ENCODE results near the gene DDAH1.

DDAH1 gene

GRCh38 chr1:85328713-85329397, 136.1 kb downstream of the DDAH1 start:
- DNase-seq (ENCODE audit: low spot score): no peak

GRCh38 chr1:85327759-85328158, 137.2 kb downstream of the DDAH1 start:
- no peak for DNase-seq (ENCODE audit: low spot score)

- no peak for DNase-seq (ENCODE audit: low spot score)
Observed at GRCh38 chr1:85326851-85327250, 138.1 kb downstream of the DDAH1 start.

- DNase-seq (ENCODE audit: low spot score): no peak
Observed at GRCh38 chr1:85326336-85326735, 138.6 kb downstream of the DDAH1 start.

GRCh38 chr1:85325920-85326319, 139.0 kb downstream of the DDAH1 start:
- no peak for DNase-seq (ENCODE audit: low spot score)

GRCh38 chr1:85323770-85324169, 141.2 kb downstream of the DDAH1 start:
- no peak for DNase-seq (ENCODE audit: low spot score)

- DNase-seq (ENCODE audit: low spot score): no peak
Observed at GRCh38 chr1:85322655-85323054, 142.3 kb downstream of the DDAH1 start.

GRCh38 chr1:85321237-85321964, 143.6 kb downstream of the DDAH1 start:
- DNase-seq (ENCODE audit: low spot score): no peak

GRCh38 chr1:85320371-85321131, 144.4 kb downstream of the DDAH1 start:
- DNase-seq (ENCODE audit: low spot score): no peak

GRCh38 chr1:85319931-85320330, 145.0 kb downstream of the DDAH1 start:
- DNase-seq (ENCODE audit: low spot score): no peak

GRCh38 chr1:85319491-85319890, 145.5 kb downstream of the DDAH1 start:
- DNase-seq (ENCODE audit: low spot score): no peak

GRCh38 chr1:85318217-85318616, 146.7 kb downstream of the DDAH1 start:
- DNase-seq (ENCODE audit: low spot score): no peak

GRCh38 chr1:85317560-85317959, 147.4 kb downstream of the DDAH1 start:
- DNase-seq (ENCODE audit: low spot score): no peak

GRCh38 chr1:85316321-85316720, 148.6 kb downstream of the DDAH1 start:
- DNase-seq (ENCODE audit: low spot score): no peak

GRCh38 chr1:85315789-85316188, 149.2 kb downstream of the DDAH1 start:
- DNase-seq (ENCODE audit: low spot score): no peak

- no peak for DNase-seq (ENCODE audit: low spot score)
Observed at GRCh38 chr1:85314726-85315125, 150.2 kb downstream of the DDAH1 start.

- no peak for DNase-seq (ENCODE audit: low spot score)
Observed at GRCh38 chr1:85313888-85314696, 150.9 kb downstream of the DDAH1 start.

- DNase-seq (ENCODE audit: low spot score): no peak
Observed at GRCh38 chr1:85311818-85312217, 153.1 kb downstream of the DDAH1 start.

- DNase-seq (ENCODE audit: low spot score): no peak
Observed at GRCh38 chr1:85308833-85309350, 156.1 kb downstream of the DDAH1 start.

- peak; percentile 87 for DNase-seq (ENCODE audit: low spot score)
Observed at GRCh38 chr1:85307987-85308832, 156.7 kb downstream of the DDAH1 start.

- DNase-seq (ENCODE audit: low spot score): no peak
Observed at GRCh38 chr1:85306236-85306635, 158.7 kb downstream of the DDAH1 start.
